Right atrium auricular region (tissue), 2 donors: Measurements from ENCODE around the gene NRP1. TPM values are rescaled to one million over a fixed set of nuclear protein-coding genes. Genes with fewer than 3 reads are reported as not detected.

Experiments used
- DNase-seq: peaks from one replicate; pipeline ENCODE4 v3.0.0-alpha.2; 2019; ENCODE audit warnings: low spot score
- H3K27ac ChIP-seq, 2 donors: fragments of 200-600 bp; sonication (generic); 1 replicate in 1 of 2; 2 replicates in 1 of 2; pipeline ENCODE4 v1.5.1; 2016 to 2019
- H3K27me3 ChIP-seq, 2 donors: fragments of 200-600 bp; sonication (generic); one replicate each; pipeline versions ENCODE4 v1.5.1 to v1.6.0; 2017 to 2019
- H3K36me3 ChIP-seq: fragments of 200-600 bp; sonication (generic); one replicate; pipeline ENCODE4 v1.5.1; 2016
- H3K4me1 ChIP-seq, 2 donors: fragments of 200-600 bp; sonication (generic); one replicate each; pipeline versions ENCODE4 v1.5.1 to v1.6.0; 2017 to 2019
- H3K4me3 ChIP-seq, 2 donors: fragments of 200-600 bp; sonication (generic); 1 replicate in 1 of 2; 2 replicates in 1 of 2; pipeline ENCODE4 v1.5.1; 2017 to 2019; ENCODE audit warnings: mild to moderate bottlenecking in 1 of 2, moderate library complexity in 1 of 2
- H3K9me3 ChIP-seq, 2 donors: fragments of 200-600 bp; sonication (generic); one replicate each; pipeline ENCODE4 v1.5.1; 2019
- total RNA-seq, 2 donors: library from RNA; depleted of rRNA; stranded (reverse); fragments of >200 nt; gene quantifications; one replicate each; pipeline ENCODE4 v1.1.0, GENCODE V29; 2016
- TF ChIP-seq, protein P1 (sequence below), 2 donors: fragments of 200-600 bp; sonication (generic); IDR thresholded peaks; one replicate each; pipeline ENCODE4 v1.5.1; 2019; ENCODE audit warnings: antibody characterized with exemption in 2 of 2

The NRP1 gene
- total RNA-seq, 2 donors from 2014 or later = 54.6 to 83.1 TPM

DNA sequence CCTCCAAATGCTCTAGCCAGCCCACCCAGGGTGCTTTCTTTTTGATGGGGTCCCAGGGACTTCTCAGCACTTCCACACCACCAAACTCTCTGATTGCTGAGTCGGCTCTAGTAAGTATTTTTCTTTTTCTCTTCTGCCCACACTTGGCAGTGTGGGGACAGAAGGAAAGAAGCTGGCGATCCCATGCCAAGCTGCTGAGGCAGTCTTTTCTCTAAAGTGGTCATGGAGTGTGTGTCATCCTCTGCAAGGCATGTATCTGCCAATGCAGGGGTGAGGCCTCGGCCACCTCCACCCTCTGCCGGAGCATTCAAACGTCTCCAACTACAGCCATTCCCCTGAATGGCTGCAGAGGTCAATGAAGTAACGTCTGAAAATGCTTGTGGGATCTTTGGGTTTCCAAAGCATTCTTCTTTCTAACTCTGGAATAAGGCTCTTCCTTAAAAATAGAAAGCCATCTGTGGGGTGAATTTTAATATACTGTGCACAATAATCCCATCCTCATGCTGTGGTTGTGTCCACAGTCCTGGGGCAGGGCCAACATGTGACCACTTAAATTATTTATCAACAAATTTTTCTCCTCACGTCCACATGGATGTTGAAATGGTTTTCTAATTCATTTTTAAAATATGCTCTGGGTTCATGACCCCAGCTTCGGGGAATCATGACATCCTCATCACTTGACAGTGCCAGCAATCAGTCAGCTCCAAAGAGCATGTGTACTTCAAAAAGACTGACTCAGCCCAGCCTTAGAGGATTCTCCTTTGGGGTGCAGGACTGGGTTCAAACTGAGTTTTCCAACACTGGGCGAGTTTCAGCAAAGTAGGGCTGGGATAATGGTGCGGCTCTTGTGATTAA, 205.1 kb downstream of the NRP1 start:
- TF ChIP-seq, protein P1, sequence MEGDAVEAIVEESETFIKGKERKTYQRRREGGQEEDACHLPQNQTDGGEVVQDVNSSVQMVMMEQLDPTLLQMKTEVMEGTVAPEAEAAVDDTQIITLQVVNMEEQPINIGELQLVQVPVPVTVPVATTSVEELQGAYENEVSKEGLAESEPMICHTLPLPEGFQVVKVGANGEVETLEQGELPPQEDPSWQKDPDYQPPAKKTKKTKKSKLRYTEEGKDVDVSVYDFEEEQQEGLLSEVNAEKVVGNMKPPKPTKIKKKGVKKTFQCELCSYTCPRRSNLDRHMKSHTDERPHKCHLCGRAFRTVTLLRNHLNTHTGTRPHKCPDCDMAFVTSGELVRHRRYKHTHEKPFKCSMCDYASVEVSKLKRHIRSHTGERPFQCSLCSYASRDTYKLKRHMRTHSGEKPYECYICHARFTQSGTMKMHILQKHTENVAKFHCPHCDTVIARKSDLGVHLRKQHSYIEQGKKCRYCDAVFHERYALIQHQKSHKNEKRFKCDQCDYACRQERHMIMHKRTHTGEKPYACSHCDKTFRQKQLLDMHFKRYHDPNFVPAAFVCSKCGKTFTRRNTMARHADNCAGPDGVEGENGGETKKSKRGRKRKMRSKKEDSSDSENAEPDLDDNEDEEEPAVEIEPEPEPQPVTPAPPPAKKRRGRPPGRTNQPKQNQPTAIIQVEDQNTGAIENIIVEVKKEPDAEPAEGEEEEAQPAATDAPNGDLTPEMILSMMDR (IDR thresholded peaks at IDR 0.05) = peak in 1 of 2 donors; percentile 37
- H3K36me3 ChIP-seq = no peaks in the 10 kb centered on the region
- DNase-seq = peak; percentile 70
- H3K9me3 ChIP-seq = no peaks in the 10 kb centered on the region
- H3K4me1 ChIP-seq = peaks cover 0 to 19% of the 10 kb centered on the region in 2 donors
- H3K4me3 ChIP-seq = no peak overlapping the region
- peak overlapping the region; percentile 1 to 56 for H3K27ac ChIP-seq
- no peaks in the 10 kb centered on the region for H3K27me3 ChIP-seq

DNA sequence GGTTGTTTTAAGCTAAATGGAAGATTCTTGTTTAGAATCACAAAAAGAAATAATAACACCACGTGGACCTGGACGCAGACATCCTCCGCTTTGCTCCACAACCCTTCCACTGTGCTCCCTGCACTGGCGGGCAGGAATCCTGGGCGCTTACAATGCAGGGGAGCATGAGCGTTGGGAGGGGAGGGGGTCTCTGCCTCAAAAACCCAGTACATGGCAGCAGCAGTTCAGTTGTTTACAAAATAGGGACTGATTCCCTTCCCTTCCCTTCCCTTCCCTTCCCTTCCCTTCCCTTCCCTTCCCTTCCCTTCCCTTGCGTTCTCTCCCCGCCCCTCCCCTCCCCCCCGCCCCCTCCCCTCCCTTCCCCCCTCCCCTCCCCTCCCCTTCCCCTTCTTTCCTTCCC, 206.8 kb downstream of the NRP1 start:
- DNase-seq = no peak
- H3K36me3 ChIP-seq = no peaks in the 10 kb centered on the region
- H3K27me3 ChIP-seq = no peaks in the 10 kb centered on the region
- no peak overlapping the region for H3K4me3 ChIP-seq
- no peaks in the 10 kb centered on the region for H3K9me3 ChIP-seq
- peaks cover 0 to 19% of the 10 kb centered on the region in 2 donors for H3K4me1 ChIP-seq
- H3K27ac ChIP-seq = no peak overlapping the region
- TF ChIP-seq, protein P1 (IDR thresholded peaks at IDR 0.05) = no peak
